HG03280 (cell line): ENCODE data around the gene XPC.

ENCODE experiments used
- ATAC-seq: cut with Tn5 transposase; IDR thresholded peaks from one replicate; pipeline ENCODE4 v1.9.1; 2021; ENCODE audit warnings: mild to moderate bottlenecking, moderate library complexity; ENCODE audit not compliant: unreplicated experiment

XPC gene

DNA sequence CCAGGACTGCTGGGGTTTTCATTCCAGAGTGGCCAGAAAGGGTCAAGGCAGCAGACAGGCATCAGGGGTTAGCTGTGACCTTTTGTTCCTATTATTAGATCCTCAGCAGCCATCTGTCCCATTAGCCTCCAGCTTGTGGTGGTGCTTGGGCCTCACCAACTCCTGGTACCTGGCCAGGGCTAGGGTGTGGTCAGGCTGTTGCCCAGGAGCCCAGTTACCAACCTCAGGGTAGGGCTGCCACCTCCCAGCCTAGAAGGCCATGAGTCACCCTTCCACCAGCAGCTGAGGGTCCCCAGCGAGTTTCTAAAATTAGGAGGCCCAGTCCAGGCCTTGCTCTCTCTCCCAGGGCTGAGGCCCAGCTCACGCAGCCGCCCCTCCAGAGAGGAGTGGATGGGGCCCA lies 41.4 kb downstream of the XPC start:
- no peak for ATAC-seq

DNA sequence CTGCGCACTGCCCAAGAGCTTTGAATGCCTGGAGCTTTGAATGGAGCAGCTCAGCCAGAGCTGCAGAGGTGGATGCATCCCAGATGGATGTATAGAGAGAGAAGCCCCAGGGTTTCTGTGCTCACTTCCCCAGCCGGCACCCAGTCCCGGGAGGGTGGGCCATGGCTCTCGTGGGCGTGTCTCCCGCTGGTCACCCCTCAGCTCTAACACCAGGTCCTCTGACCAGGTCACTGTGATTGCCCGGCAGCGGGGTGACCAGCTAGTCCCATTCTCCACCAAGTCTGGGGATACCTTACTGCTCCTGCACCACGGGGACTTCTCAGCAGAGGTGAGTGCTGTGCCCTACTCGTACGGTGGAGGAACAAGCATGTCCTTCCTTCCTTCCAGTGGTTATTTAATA lies 42.8 kb downstream of the XPC start:
- ATAC-seq, result no peak

DNA sequence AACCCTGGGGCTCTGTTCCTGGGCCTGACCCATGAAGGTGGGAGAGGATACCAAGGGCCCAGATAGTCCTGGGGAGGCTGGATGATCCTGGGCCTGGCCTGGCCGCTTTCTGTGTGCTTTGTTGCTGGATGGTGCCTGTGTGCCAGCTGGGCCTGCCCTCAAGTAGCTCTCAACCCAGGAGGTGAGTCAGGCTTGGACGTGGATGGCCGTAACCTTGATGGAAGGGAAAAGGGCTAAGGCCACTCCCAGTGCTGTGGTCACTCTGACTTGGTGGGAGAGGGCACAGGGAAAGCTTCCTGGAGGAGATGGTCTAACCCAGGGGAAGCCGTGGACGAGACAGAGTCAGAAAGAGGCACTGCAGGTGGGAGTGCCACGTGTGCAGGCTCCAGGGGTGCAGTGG lies 44.1 kb downstream of the XPC start:
- ATAC-seq, result no peak

DNA sequence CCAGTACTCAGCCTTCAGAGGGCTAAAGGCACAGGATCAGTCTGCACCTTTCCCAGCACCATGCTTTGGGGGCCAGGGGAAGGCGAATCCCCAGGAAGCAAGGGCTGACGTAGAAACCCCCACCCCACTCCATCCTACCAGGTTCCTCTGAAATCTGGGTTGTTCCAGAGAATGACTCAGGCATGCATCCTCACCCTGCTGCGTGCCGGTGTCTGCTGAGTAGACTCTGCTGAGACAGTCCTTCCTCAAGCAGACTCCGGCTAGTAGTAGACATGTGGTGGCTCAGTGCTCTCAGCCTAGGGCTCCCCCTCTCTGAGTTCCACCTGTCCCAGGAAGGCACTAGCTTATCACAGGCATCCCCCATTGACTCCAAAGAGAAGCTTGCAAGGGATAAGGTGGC lies 44.5 kb downstream of the XPC start:
- no peak for ATAC-seq

- no peak for ATAC-seq
Observed at GRCh38 chr3:14133188-14133800, 45.1 kb downstream of the XPC start.

- no peak for ATAC-seq
Observed at GRCh38 chr3:14132689-14133088, 45.7 kb downstream of the XPC start.

DNA sequence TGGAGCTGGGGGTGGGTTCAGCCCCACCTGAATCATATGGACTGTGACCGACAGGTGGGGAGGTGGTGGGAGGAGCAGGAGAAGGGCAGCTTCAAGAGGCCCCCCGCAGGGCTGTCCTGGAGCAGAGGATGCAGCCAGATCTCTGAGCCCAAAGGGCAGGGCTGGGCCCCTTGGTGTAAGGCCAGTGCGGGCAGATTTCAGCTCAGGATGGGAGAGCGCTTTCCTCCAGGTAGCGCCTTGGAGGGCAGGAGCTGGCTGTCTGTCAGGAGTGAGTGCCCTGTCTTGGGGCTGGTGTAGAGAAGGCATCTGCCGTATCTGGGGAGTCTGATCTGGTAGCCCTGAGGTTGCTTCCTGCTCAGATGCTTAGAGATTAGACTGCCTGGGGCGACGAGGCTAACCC lies 46.3 kb downstream of the XPC start:
- no peak for ATAC-seq

DNA sequence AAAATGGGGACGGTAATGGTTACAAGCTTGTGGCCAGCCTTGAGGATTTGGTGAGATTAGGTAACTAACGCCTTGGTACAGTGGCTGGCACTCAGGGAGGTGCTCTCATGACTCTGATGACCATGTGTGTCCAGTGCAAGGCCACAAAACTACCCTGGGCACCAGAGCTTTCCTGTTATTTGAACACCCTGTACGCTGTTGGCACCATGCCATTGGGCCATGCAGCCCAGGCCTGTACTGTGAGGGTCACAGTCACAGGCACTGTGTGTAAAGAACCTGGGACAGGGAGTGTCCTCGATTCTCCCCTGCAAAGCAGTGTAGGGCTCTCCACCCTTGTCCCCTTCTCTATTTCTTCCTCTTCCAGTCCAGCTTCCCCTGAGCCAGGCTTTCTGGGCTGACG lies 47.3 kb downstream of the XPC start:
- ATAC-seq, result no peak

DNA sequence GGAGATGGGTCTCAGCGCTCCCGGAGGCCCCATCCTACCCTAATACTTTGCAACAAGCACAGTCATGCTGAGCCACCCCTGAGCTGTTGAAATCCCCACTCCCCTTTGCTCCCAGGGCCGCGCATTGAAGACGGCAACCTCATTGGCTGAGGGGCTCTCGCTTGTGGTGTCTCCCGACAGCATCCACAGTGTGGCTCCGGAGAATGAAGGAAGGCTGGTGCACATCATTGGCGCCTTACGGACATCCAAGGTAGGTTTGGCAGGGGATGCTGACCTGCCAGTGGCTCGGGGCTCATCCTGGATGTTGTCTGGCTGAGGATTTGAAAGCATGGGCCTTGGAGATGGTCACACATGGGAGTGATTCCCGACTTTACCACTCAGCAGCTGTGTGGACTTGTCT lies 47.7 kb downstream of the XPC start:
- no peak for ATAC-seq

DNA sequence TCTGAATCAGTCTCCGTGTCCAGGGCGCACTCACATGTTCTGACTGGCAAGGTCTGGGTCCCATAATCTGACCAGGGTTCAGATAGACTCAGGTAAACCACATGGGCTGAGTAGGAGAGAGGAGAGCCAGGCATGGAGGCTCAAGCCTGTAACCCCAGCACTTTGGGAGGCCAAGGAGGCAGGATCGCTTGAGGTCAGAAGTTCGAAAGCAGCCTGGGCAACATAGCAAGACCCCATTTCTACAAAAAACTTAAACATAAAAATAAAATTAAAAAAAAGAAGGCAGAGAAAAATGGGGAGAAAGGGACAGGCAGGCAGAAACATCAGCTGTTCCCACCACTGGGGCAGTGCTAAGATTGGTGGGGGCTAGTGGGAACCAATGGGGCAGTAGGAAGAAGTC lies 48.2 kb downstream of the XPC start:
- no peak for ATAC-seq

- no peak for ATAC-seq
Observed at GRCh38 chr3:14129296-14129695, 49.1 kb downstream of the XPC start.

GRCh38 chr3:14128724-14129123 lies 49.7 kb downstream of the XPC start:
- ATAC-seq, result no peak

- no peak for ATAC-seq
Observed at GRCh38 chr3:14127516-14128161, 50.8 kb downstream of the XPC start.

DNA sequence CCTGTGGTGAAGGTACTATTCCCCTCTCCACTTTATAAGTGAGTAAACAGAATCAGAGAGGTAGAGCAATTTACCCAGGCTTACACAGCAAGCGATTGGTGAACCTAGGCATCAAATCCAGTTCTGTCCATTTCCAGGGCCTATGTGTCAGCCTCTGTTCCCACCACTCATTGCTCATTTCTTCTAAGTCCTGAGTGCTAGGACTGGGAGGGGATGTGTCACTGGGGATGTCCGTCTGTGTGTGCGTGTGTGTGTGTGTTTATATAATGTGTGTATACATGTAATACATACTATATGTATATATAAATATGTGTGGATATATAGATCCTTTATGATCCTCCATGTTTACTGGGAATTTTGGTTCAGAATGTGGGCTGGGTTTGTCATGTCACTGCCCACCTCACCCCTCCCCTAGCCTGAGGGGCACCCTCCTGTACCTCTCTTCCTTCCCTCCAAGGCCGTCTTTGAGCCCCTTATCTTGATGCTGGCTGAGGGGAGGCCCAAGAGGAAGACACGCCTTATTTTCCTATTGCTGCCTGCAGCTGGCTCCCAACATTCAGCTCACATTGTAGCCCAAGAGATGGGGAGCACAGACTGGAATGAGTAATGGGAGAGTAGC lies 51.4 kb downstream of the XPC start:
- ATAC-seq, result no peak

DNA sequence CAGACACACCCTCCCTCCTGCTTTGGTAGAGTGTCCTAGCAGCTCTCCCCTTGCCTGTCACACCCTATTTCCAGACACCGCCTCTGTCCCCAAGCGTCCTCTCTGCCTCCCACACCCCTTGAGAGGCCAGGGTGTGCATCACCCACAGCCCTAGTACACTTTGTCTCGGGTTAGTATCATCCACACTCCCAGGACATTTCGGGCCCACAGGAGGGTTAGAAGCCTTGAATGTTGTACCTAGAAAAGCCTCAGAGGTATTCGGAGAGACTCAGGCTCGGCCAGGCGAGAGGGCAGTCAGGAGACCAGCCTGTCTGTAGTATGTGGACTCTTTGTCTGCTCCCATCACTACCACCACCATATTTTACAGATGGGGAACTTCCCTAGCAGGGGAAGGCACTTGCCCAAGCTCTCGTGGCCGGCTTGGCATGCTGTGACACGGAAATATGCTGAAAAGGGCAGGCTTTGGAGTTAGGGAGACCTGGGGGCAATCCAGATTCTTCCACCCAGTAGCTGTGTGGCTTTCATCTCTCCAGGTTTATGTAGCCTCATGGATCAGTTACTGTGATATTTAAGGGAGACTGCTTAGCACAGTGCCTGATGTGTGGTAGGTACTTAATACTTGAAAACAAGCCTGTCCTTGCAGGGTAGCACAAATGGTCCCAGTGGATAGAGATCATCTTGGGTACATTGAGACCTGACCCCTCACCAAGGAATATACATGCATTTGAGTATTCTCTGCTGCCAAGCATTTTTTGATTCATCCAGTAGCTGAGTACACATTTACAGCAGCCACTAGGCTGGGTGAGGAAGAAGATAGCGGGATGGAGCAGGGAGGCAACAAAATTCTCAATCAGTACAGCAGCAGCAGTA lies 52.1 kb downstream of the XPC start:
- no peak for ATAC-seq

GRCh38 chr3:14125193-14126016 lies 53.0 kb downstream of the XPC start:
- peak; percentile 9 for ATAC-seq

DNA sequence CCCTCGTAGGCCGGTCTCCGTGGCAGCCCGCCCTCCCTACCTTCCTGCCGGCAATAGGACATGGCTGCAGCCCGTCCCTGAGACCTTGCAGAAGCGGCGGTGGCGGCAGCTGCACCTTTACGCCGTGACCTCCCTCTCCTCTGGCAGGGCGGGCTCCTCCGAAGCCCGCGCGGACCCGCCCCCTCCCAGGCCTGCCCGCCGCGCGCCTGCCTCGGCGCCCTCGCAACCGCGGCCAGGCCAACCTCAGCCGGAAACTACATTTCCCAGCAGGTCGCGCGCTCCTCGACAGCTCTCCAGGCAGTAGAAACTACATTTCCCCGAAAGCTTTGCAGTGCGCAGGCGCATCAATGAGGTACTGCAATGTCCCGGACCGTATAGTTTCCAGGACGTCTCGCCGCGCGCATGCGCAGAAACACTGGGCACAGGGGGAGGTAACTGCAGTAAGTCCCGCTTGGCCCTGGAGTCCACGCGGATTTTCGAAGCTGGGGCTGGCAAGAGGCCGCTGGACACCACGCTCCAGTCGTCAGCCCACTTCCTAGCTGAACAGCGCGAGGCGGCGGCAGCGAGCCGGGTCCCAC lies 53.7 kb downstream of the XPC start, which contains the start of the genes CHCHD4 and TMEM43:
Gene CHCHD4, minus strand, starts transcription at position 256 of the 578 bp plus-strand sequence. Its CDS starts 194 bp downstream, at position 62.
Gene TMEM43, plus strand, starts transcription at position 438 of the 578 bp plus-strand sequence. CDS start 142 bp downstream, outside the sequence.
- ATAC-seq, result peak; percentile 84

GRCh38 chr3:14124223-14124614 lies 54.2 kb downstream of the XPC start:
- ATAC-seq, result peak; percentile 34

- ATAC-seq, result no peak
Observed at GRCh38 chr3:14123308-14124222, 54.8 kb downstream of the XPC start.
